IMR-90 (cell line): ENCODE results near the gene TEX35. TPM values are rescaled to one million over a fixed set of nuclear protein-coding genes. Genes with fewer than 3 reads are reported as not detected.

ENCODE experiments used
- ATAC-seq: fragments of 200-7000 bp; cut with Tn5 transposase; 2 replicates; pipeline ENCODE4 v1.9.1; 2020; ENCODE audit warnings: low read depth, mild to moderate bottlenecking, moderate library complexity
- BruUV-seq: library from RNA; stranded (reverse); fragments of 400-500 nt; replicated peaks from 2 replicates; lab custom pipeline; 2021; lab: Mats Ljungman, UMichigan
- CTCF ChIA-PET: fragments of 300-600 bp; formaldehyde crosslinking; extraction: SDS; loops from one replicate; lab custom pipeline; 2021; ENCODE audit warnings: antibody characterized with exemption; lab: Yijun Ruan, JAX
- POLR2A ChIA-PET: fragments of 300-600 bp; sonication (Branson Sonifier 250); formaldehyde crosslinking; loops from one replicate; lab custom pipeline; 2022; ENCODE audit warnings: antibody characterized with exemption; ENCODE audit not compliant: unreplicated experiment; lab: Charles Lee
- DNase-seq: peaks from one replicate; pipeline ENCODE4 v3.0.0; 2013
- H2AFZ ChIP-seq: replicated peaks from 2 replicates; pipeline ENCODE3; 2013; ENCODE audit warnings: low read length, mild to moderate bottlenecking; ENCODE audit not compliant: poor library complexity
- H2AK5ac ChIP-seq: 2 replicates; pipeline ENCODE4 v1.6.1; 2013; ENCODE audit warnings: low read depth, low read length, inconsistent platforms
- H2AK9ac ChIP-seq: replicated peaks from 2 replicates; pipeline ENCODE3; 2013; ENCODE audit warnings: mild to moderate bottlenecking, low read depth, low read length, moderate library complexity; ENCODE audit not compliant: poor library complexity
- H2BK120ac ChIP-seq: 2 replicates; pipeline ENCODE4 v1.6.1; 2013; ENCODE audit warnings: low read depth, low read length, inconsistent platforms
- H2BK15ac ChIP-seq: 3 replicates; pipeline ENCODE4 v1.6.1; 2013; ENCODE audit warnings: low read depth, low read length, inconsistent platforms
- H2BK20ac ChIP-seq: 2 replicates; pipeline ENCODE4 v1.6.1; 2013; ENCODE audit warnings: low read depth, mild to moderate bottlenecking, inconsistent platforms, low read length, moderate library complexity
- H2BK5ac ChIP-seq: 2 replicates; pipeline ENCODE4 v1.6.1; 2013; ENCODE audit warnings: mild to moderate bottlenecking, low read depth, low read length, inconsistent platforms; ENCODE audit not compliant: poor library complexity, severe bottlenecking
- H3K14ac ChIP-seq: replicated peaks from 2 replicates; pipeline ENCODE4 v1.6.1; 2013; ENCODE audit warnings: low read depth, low read length, inconsistent platforms
- H3K18ac ChIP-seq: 2 replicates; pipeline ENCODE4 v1.6.1; 2013; ENCODE audit warnings: low read depth, low read length, control low read depth
- H3K23ac ChIP-seq: 2 replicates; pipeline ENCODE4 v1.6.1; 2013; ENCODE audit warnings: low read depth, low read length, inconsistent platforms
- H3K27ac ChIP-seq: 2 replicates; pipeline ENCODE4 v1.5.1; 2013; ENCODE audit warnings: mild to moderate bottlenecking, control low read depth, low read length; ENCODE audit not compliant: insufficient read depth
- H3K27me3 ChIP-seq: 2 replicates; pipeline ENCODE4 v1.6.1; 2013; ENCODE audit warnings: low read length; ENCODE audit not compliant: control insufficient read depth, insufficient read depth
- H3K36me3 ChIP-seq: 2 replicates; pipeline ENCODE4 v1.6.1; 2013; ENCODE audit warnings: low read length, mixed read lengths; ENCODE audit not compliant: control insufficient read depth, insufficient read depth
- H3K4ac ChIP-seq: 2 replicates; pipeline ENCODE4 v1.6.1; 2013; ENCODE audit warnings: low read depth, low read length, inconsistent platforms
- H3K4me1 ChIP-seq: 2 replicates; pipeline ENCODE4 v1.6.1; 2013; ENCODE audit warnings: low read length, mixed read lengths; ENCODE audit not compliant: control insufficient read depth, insufficient read depth
- H3K4me2 ChIP-seq: 2 replicates; pipeline ENCODE4 v1.6.1; 2013; ENCODE audit warnings: low read depth, mild to moderate bottlenecking, control low read depth, low read length, moderate library complexity
- H3K4me3 ChIP-seq: 2 replicates; pipeline ENCODE4 v1.5.1; 2013; ENCODE audit warnings: low read depth, mild to moderate bottlenecking, control low read depth, low read length, moderate library complexity; ENCODE audit not compliant: insufficient read depth
- H3K56ac ChIP-seq: 2 replicates; pipeline ENCODE4 v1.6.1; 2013; ENCODE audit warnings: low read length, inconsistent platforms; ENCODE audit not compliant: insufficient read depth; ENCODE audit errors: extremely low read depth
- H3K79me1 ChIP-seq, 2 experiments: 2 replicates each; pipeline ENCODE4 v1.6.1; 2013; ENCODE audit warnings: low read length in 2 of 2, inconsistent platforms in 1 of 2, low read depth in 1 of 2
- H3K9ac ChIP-seq: 2 replicates; pipeline ENCODE4 v1.6.1; 2013; ENCODE audit warnings: low read depth, low read length, control low read depth
- H3K9me1 ChIP-seq: 2 replicates; pipeline ENCODE4 v1.6.1; 2013; ENCODE audit warnings: low read length, inconsistent platforms; ENCODE audit not compliant: insufficient read depth
- H3K9me3 ChIP-seq: 2 replicates; pipeline ENCODE4 v1.6.1; 2013; ENCODE audit warnings: low read length; ENCODE audit not compliant: control insufficient read depth, insufficient read depth
- H4K20me1 ChIP-seq: 2 replicates; pipeline ENCODE4 v1.6.1; 2013; ENCODE audit warnings: low read length, inconsistent platforms; ENCODE audit not compliant: insufficient read depth
- H4K5ac ChIP-seq: 2 replicates; pipeline ENCODE4 v1.6.1; 2013; ENCODE audit warnings: mild to moderate bottlenecking, low read depth, low read length, control low read depth
- H4K8ac ChIP-seq, 2 experiments: 2 replicates each; pipeline ENCODE4 v1.6.1; 2013; ENCODE audit warnings: low read depth in 2 of 2, low read length in 2 of 2, control low read depth in 1 of 2, inconsistent platforms in 1 of 2
- H4K91ac ChIP-seq: 2 replicates; pipeline ENCODE4 v1.6.1; 2013; ENCODE audit warnings: low read depth, low read length, inconsistent platforms; ENCODE audit not compliant: insufficient read depth
- BHLHE40 ChIP-seq: fragments of 150-350 bp; IDR thresholded peaks from 2 replicates; pipeline ENCODE4 v1.6.1; 2016; ENCODE audit warnings: mild to moderate bottlenecking, low read depth, low read length
- CEBPB ChIP-seq: IDR thresholded peaks from 2 replicates; pipeline ENCODE4 v1.6.1; 2012; ENCODE audit warnings: low read depth, low read length, improper control_type of control experiment
- CHD1 ChIP-seq: IDR thresholded peaks from 2 replicates; pipeline ENCODE4 v1.6.1; 2012; ENCODE audit warnings: low read depth, low read length, improper control_type of control experiment
- CTCF ChIP-seq: conservative IDR thresholded peaks from 2 replicates; pipeline ENCODE4 v1.5.1; 2012; ENCODE audit warnings: mild to moderate bottlenecking, low read depth, low read length, improper control_type of control experiment
- ELK1 ChIP-seq: fragments of 150-350 bp; IDR thresholded peaks from 2 replicates; pipeline ENCODE4 v1.6.1; 2016; ENCODE audit warnings: low read depth, mild to moderate bottlenecking, low read length, moderate library complexity, borderline replicate concordance
- FOS ChIP-seq: fragments of 150-350 bp; IDR thresholded peaks from 2 replicates; pipeline ENCODE4 v1.6.1; 2016; ENCODE audit warnings: low read depth, low read length
- MAFK ChIP-seq: IDR thresholded peaks from 2 replicates; pipeline ENCODE4 v1.6.1; 2012; ENCODE audit warnings: low read depth, low read length, improper control_type of control experiment
- MXI1 ChIP-seq: IDR thresholded peaks from 2 replicates; pipeline ENCODE4 v1.6.1; 2012; ENCODE audit warnings: low read depth, mild to moderate bottlenecking, low read length, moderate library complexity, borderline replicate concordance
- NFE2L2 ChIP-seq: fragments of 150-350 bp; IDR thresholded peaks from 2 replicates; pipeline ENCODE4 v1.6.1; 2016; ENCODE audit warnings: low read depth, mild to moderate bottlenecking, low read length
- POLR2A ChIP-seq: IDR thresholded peaks from 2 replicates; pipeline ENCODE4 v1.6.1; 2012; ENCODE audit warnings: mild to moderate bottlenecking, low read depth, low read length
- RAD21 ChIP-seq: IDR thresholded peaks from 2 replicates; pipeline ENCODE4 v1.6.1; 2012; ENCODE audit warnings: low read length, improper control_type of control experiment
- RCOR1 ChIP-seq: IDR thresholded peaks from 2 replicates; pipeline ENCODE4 v1.6.1; 2012; ENCODE audit warnings: mild to moderate bottlenecking, low read length, improper control_type of control experiment; ENCODE audit not compliant: insufficient replicate concordance
- RFX5 ChIP-seq: IDR thresholded peaks from 2 replicates; pipeline ENCODE4 v1.8.0; 2012; ENCODE audit warnings: low read depth, mild to moderate bottlenecking, low read length, moderate library complexity
- SMC3 ChIP-seq: fragments of 150-350 bp; IDR thresholded peaks from 2 replicates; pipeline ENCODE4 v1.6.1; 2016; ENCODE audit warnings: low read depth, mild to moderate bottlenecking, antibody characterized with exemption, low read length, moderate library complexity
- WGBS, 2 experiments: methylation state at CpG; one replicate each; pipeline versions ENCODE4 v1.1.5 to v1.1.7; 2013; ENCODE audit warnings: missing lambda C conversion rate in 2 of 2; ENCODE audit not compliant: insufficient read length in 1 of 2; ENCODE audit errors: extremely low coverage in 2 of 2; 5-methylcytosine and 5-hydroxymethylcytosine counted together
- dilution Hi-C: fragments of 300-500 bp; cut with HindIII; formaldehyde crosslinking; loops from one replicate; pipeline ENCODE4 v1.14.3; 2018; ENCODE audit warnings: low sequenced_read_pairs; ENCODE audit not compliant: unreplicated experiment
- in situ Hi-C: fragments of 300-500 bp; cut with MboI; formaldehyde crosslinking; loops from 3 replicates; pipeline ENCODE4 v1.14.3; 2019; ENCODE audit warnings: low sequenced_read_pairs, inconsistent platforms, mixed read lengths
- intact Hi-C: fragments of 100-400 bp; cut with micrococcal nuclease; formaldehyde crosslinking; loops from 2 replicates; pipeline ENCODE4 v1.10.0; 2022
- polyA plus RNA-seq, 3 experiments: library from polyadenylated mRNA; depleted of rRNA; stranded (reverse); fragments of >200 nt; gene quantifications; 2 replicates each; pipeline ENCODE4 v1.2.3, GENCODE V29; 2012; ENCODE audit warnings: low replicate concordance in 1 of 3
- total RNA-seq: library from RNA; depleted of rRNA; stranded (reverse); fragments of >200 nt; gene quantifications from 2 replicates; pipeline ENCODE4 v1.2.3, GENCODE V29; 2012
- TF ChIP-seq, protein P1 (sequence below): fragments of 150-350 bp; IDR thresholded peaks from 2 replicates; pipeline ENCODE4 v1.6.1; 2017; ENCODE audit warnings: mild to moderate bottlenecking, antibody characterized with exemption, low read length, low read depth

Gene TEX35
- total and polyA plus RNA-seq, 2 of the 4 experiments (the other 2 are of a cell fraction): 0.05 TPM; not detected in 1

- no peak overlapping the region for H3K56ac ChIP-seq
- ChIA-PET CTCF (interaction anchor here (1.6 to 1.9 kb wide), 2 partner anchors 194 to 203 kb away, joined by 6 to 14 read pairs; no protein-coding TSS in a partner anchor), POLR2A (no interaction called here)
- H2BK120ac ChIP-seq: no peak overlapping the region
- WGBS, 2 experiments: no CpG with 5 or more reads among the region's 5 CpGs
- H3K4me3 ChIP-seq: no peak overlapping the region
- no peaks in the 10 kb centered on the region for H4K20me1 ChIP-seq
- H3K36me3 ChIP-seq: no peaks in the 10 kb centered on the region
- H4K8ac ChIP-seq: no peak overlapping the region
- ATAC-seq: no peak
- BruUV-seq: no TSS peak
- H3K79me1 ChIP-seq: no peaks in the 10 kb centered on the region
- H2AK9ac ChIP-seq: no peak overlapping the region
- dilution Hi-C loops (no loop called here), in situ Hi-C loops (loop anchor here (10.0 kb wide), 1 partner anchor 198 kb away; no protein-coding TSS in a partner anchor), intact Hi-C loops (loop anchor here (5.0 to 10.0 kb wide), 2 partner anchors 191 to 478 kb away; no protein-coding TSS in a partner anchor)
- no peak overlapping the region for H3K14ac ChIP-seq
- DNase-seq: no peak
- no peak overlapping the region for H2BK5ac ChIP-seq
- no peak overlapping the region for H3K27ac ChIP-seq
- H3K9me1 ChIP-seq: peaks cover 4% of the 10 kb centered on the region; the same call in 1 of the 2 replicates
- H3K23ac ChIP-seq: no peak overlapping the region
- H3K9me3 ChIP-seq: no peaks in the 10 kb centered on the region
- no peak overlapping the region for H3K4me2 ChIP-seq
- no peak overlapping the region for H4K5ac ChIP-seq
- no peak overlapping the region for H2BK20ac ChIP-seq
- H3K4me1 ChIP-seq: no peaks in the 10 kb centered on the region
- no peak overlapping the region for H4K91ac ChIP-seq
- H3K4ac ChIP-seq: no peak overlapping the region
- H3K18ac ChIP-seq: no peak overlapping the region
- no peak overlapping the region for H3K9ac ChIP-seq
- TF ChIP-seq MXI1 (no peak), RCOR1 (no peak), MAFK (no peak), SMC3 (no peak), POLR2A (no peak), RFX5 (no peak), FOS (no peak), ELK1 (no peak), RAD21 (no peak), CEBPB (no peak), NFE2L2 (no peak), CTCF (no peak), CHD1 (no peak), BHLHE40 (no peak)
- TF ChIP-seq, protein P1, sequence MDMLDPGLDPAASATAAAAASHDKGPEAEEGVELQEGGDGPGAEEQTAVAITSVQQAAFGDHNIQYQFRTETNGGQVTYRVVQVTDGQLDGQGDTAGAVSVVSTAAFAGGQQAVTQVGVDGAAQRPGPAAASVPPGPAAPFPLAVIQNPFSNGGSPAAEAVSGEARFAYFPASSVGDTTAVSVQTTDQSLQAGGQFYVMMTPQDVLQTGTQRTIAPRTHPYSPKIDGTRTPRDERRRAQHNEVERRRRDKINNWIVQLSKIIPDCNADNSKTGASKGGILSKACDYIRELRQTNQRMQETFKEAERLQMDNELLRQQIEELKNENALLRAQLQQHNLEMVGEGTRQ: no peak
- H2AFZ ChIP-seq: no peak overlapping the region
- H2BK15ac ChIP-seq: no peak overlapping the region
- H3K27me3 ChIP-seq: peaks cover 5% of the 10 kb centered on the region; the same call in 1 of the 2 replicates
- H2AK5ac ChIP-seq: no peak overlapping the region
Observed at GRCh38 chr1:178502856-178503255, 10.1 kb upstream of the TEX35 start.
